HT1080 (cell line): ENCODE data around the gene U2AF2. TPM values are rescaled to one million over a fixed set of nuclear protein-coding genes. Genes with fewer than 3 reads are reported as not detected.

Source experiments
- DNase-seq: peaks from one replicate; pipeline ENCODE4 v3.0.0-alpha.2; 2015; ENCODE audit warnings: low read depth
- total RNA-seq: library from RNA; depleted of rRNA; stranded (reverse); fragments of >200 nt; shearing (Covaris generic); gene quantifications from 2 replicates; pipeline ENCODE4 v1.2.3, GENCODE V29; 2014

Gene U2AF2
- total RNA-seq, 1 experiment from 2014 or later = 352 TPM

GRCh38 chr19:55621205-55621672 lies 33.6 kb upstream of the U2AF2 start:
- no peak for DNase-seq

- DNase-seq = no peak
These were observed 33.1 kb upstream of the U2AF2 start for GRCh38 chr19:55621673-55622231.

GRCh38 chr19:55622242-55622969 lies 32.4 kb upstream of the U2AF2 start:
- DNase-seq = no peak

- DNase-seq = no peak
These were observed 31.7 kb upstream of the U2AF2 start for GRCh38 chr19:55623130-55623529.

GRCh38 chr19:55623561-55623960 lies 31.3 kb upstream of the U2AF2 start:
- no peak for DNase-seq

GRCh38 chr19:55624109-55625003 lies 30.5 kb upstream of the U2AF2 start, which contains the start of gene ZNF784:
Gene ZNF784, minus strand, starts transcription at chr19:55624566. Its CDS starts 5 bp downstream, at chr19:55624561.
- peak; percentile 76 for DNase-seq

- DNase-seq = no peak
These were observed 29.9 kb upstream of the U2AF2 start for GRCh38 chr19:55625004-55625326.

GRCh38 chr19:55626350-55626749 lies 28.5 kb upstream of the U2AF2 start:
- no peak for DNase-seq

GRCh38 chr19:55632463-55632834 lies 22.4 kb upstream of the U2AF2 start:
- DNase-seq = peak; percentile 79

GRCh38 chr19:55633861-55634260 lies 21.0 kb upstream of the U2AF2 start:
- no peak for DNase-seq

GRCh38 chr19:55635334-55635717 lies 19.5 kb upstream of the U2AF2 start:
- no peak for DNase-seq

- DNase-seq = no peak
These were observed 18.9 kb upstream of the U2AF2 start for GRCh38 chr19:55635856-55636440.

GRCh38 chr19:55636723-55637122 lies 18.1 kb upstream of the U2AF2 start:
- no peak for DNase-seq

GRCh38 chr19:55637534-55637933 lies 17.3 kb upstream of the U2AF2 start:
- no peak for DNase-seq

GRCh38 chr19:55638864-55639359 lies 15.9 kb upstream of the U2AF2 start:
- no peak for DNase-seq

- DNase-seq = no peak
These were observed 14.7 kb upstream of the U2AF2 start for GRCh38 chr19:55640043-55640576.

GRCh38 chr19:55640577-55641425 lies 14.0 kb upstream of the U2AF2 start, which contains the start of gene ZNF580:
Gene ZNF580, plus strand, starts transcription at chr19:55641002. Its CDS starts 1,507 bp downstream, at chr19:55642509.
- DNase-seq = peak; percentile 60

GRCh38 chr19:55641426-55642152 lies 13.2 kb upstream of the U2AF2 start:
- no peak for DNase-seq

GRCh38 chr19:55642153-55643002 lies 12.5 kb upstream of the U2AF2 start:
- DNase-seq = no peak
